Epithelial cell of prostate (primary cell): ENCODE results near the gene GNB3.
"Not testable (repeated sequence)": the region's sequence is repeated elsewhere in the genome, so short reads cannot be mapped to it uniquely, and the experiment has no call there.

Experiments
- DNase-seq: peaks from one replicate; pipeline ENCODE4 v3.0.0-alpha.2; 2011; ENCODE audit warnings: low read depth, low spot score
- H3K27ac ChIP-seq: fragments of 450-650 bp; 2 replicates; pipeline ENCODE4 v1.5.1; 2017; ENCODE audit warnings: mild to moderate bottlenecking

GNB3 gene

DNA sequence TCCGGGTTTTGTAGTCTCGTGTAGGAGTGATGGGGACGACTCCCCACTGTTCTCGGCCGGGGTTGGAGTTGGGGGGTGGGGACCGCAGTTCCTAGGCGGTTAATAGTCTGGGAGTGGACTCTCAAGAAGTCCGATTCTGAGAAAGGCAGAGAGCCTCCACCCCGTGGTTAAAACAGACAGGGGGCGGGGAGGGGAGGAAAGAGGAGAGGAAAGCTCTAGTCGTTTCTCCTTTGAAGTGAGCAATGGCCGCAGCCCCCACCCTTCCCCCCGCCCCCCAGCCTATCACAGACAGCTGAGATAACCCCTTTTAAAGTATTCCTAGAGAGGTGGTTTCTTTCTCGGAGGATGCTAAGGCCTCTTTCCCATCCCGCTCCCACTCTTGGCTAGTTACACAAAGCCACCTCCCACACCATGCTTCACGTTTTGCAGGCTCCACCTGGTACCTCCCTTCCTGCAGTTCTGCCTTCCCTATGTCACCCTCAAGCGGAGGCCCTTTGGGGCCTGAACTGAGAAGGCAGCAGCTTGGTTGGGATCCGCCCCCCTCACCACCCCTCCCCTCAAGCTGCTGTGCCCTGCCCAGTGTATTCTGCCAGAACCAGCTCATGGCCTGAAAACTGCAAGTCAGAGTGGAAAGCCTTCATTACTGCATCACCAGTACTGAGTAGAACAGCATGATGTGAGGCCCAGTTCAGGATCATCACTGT, 12.1 kb downstream of the GNB3 start:
- peak overlapping the region; percentile 66 for H3K27ac ChIP-seq
- peak; percentile 62 for DNase-seq

DNA sequence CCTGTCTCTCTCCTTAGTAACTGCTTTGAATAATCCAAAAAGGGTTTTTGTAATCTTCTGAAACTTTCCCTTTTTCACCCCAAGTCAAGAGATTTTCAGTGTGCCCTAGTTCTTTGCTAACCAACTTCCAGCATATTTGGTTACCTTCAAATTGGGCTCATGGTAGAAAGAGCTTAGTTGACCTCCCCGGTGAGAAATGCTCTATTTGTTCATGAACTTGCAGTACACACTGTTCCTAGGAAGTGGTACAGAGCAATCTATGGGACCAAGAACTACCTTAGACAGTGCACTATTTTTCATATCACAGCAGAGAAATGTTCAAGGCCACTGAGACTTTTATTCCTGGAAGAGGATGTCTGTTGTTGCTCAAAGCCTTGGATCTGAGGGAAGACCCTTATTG, 12.9 kb downstream of the GNB3 start:
- peak overlapping the region; percentile 66 for H3K27ac ChIP-seq
- no peak for DNase-seq

DNA sequence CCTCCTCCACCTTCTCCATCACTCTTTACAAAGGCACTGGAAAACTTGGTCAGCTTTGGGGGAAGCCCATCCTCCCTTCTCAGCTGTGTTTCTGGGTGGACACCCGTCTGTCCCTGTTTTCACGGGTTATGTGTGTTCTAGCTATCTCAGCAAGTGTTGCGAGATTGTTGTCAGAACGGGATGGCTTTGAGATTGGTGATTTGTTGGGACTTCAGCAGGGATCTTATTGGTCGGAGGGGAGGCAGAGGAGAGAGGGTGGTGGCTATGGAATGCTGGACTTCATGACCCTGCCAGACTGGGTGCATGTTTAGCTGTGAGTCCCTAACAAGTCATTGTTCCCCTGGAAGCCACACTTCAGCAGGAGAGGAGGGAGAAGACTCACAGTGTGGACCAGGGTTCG, 13.3 kb downstream of the GNB3 start:
- H3K27ac ChIP-seq = no peak overlapping the region
- DNase-seq = no peak

DNA sequence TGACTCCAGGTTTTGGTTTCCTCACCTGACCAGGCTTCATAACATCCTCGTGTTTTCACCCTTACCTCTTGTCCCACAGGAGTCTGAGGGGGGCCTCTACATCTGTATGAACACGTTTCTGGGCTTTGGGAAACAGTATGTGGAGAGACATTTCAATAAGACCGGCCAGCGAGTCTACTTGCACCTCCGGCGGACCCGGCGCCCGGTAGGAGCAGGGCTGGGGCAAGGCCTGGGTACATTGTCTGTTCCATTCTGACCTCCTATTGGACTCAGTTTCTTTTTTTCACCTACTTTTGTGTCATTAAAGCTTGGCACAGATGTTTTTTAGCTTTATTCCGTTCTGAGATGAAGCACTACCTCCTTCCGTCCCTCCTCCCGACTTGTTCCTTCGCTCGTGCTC, 14.6 kb downstream of the GNB3 start:
- no peak for DNase-seq

DNA sequence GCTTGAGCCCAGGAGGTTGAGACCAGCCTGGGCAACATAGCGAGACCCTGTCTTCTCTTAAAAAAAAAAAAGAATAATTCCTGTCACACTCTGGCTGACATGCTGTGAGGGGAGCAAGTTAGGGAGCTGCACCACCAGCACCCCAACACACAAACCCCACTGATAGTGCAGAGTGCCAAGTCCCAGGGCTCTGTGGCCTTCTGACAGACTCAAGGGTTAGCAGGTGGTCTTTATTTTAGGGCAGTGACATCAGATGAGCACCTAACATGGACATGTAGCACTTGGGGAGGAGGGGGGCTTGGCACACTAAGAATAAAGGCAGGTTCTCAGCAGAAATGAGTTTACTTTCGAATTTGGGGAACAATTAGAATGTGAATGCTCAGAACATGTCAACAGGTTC, 18.1 kb downstream of the GNB3 start:
- no peak for DNase-seq
- H3K27ac ChIP-seq = no peak overlapping the region

More for the DNA sequence above, 14.6 kb downstream of the GNB3 start:
- H3K27ac ChIP-seq = no peak overlapping the region

DNA sequence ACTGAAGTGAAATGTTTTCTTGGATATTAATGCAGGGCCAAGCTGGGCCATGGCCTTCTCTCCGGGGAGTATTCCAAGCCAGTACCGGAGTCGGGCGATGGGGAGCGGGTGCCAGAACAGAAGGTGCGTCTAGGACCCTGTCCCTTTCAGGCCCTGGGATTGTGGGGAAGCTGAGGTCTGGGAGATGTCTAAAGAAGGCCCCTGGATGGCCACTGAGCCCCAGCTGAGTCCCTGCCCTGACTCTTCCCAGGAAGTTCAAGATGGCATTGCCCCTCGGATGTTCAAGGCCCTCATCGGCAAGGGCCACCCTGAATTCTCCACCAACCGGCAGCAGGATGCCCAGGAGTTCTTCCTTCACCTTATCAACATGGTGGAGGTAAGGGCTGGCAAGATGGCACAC, 19.4 kb downstream of the GNB3 start:
- no peak for DNase-seq
- H3K27ac ChIP-seq = no peak overlapping the region

DNA sequence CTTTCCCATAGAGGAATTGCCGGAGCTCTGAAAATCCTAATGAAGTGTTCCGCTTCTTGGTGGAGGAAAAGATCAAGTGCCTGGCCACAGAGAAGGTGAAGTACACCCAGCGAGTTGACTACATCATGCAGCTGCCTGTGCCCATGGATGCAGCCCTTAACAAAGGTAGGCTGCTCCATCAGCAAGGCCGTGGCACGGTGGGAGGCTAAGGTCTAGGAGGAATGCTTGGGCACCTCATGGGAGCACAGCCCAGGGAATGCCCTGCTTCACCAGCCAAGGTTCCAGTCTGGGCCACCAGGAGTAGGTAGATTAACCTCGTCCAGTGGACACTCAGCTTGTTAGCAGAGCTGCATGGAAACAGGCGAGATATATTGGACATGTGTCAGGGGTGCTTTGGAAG, 20.2 kb downstream of the GNB3 start:
- no peak for DNase-seq
- no peak overlapping the region for H3K27ac ChIP-seq

DNA sequence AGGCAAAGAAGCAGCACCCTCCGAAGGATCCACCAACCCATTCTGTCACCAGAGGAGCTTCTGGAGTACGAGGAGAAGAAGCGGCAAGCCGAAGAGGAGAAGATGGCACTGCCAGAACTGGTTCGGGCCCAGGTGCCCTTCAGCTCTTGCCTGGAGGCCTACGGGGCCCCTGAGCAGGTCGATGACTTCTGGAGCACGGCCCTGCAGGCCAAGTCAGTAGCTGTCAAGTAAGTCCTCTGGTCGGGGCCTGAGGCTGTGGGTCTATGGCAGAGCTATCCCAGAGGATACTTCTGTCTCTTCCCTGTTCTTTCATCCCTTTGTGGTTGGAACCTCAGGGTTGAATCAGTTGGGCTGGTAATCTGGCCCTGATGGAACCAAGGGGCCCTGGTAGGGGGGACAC, 20.7 kb downstream of the GNB3 start:
- DNase-seq = no peak
- no peak overlapping the region for H3K27ac ChIP-seq

DNA sequence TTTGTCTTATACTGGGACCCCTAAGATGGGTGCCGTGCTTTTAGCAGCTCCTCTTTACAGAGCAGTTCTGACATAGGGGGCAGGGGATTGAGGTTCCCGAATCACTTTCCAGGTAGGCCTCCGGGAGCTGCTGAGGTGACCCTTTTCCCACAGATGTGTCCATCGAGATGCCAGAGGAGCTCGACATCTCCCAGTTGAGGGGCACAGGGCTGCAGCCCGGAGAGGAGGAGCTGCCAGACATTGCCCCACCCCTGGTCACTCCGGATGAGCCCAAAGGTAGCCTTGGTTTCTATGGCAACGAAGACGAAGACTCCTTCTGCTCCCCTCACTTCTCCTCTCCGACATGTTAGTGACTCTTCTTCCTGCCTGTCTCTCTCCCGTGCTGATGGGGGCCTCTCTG, 22.3 kb downstream of the GNB3 start:
- no peak overlapping the region for H3K27ac ChIP-seq
- DNase-seq = no peak

DNA sequence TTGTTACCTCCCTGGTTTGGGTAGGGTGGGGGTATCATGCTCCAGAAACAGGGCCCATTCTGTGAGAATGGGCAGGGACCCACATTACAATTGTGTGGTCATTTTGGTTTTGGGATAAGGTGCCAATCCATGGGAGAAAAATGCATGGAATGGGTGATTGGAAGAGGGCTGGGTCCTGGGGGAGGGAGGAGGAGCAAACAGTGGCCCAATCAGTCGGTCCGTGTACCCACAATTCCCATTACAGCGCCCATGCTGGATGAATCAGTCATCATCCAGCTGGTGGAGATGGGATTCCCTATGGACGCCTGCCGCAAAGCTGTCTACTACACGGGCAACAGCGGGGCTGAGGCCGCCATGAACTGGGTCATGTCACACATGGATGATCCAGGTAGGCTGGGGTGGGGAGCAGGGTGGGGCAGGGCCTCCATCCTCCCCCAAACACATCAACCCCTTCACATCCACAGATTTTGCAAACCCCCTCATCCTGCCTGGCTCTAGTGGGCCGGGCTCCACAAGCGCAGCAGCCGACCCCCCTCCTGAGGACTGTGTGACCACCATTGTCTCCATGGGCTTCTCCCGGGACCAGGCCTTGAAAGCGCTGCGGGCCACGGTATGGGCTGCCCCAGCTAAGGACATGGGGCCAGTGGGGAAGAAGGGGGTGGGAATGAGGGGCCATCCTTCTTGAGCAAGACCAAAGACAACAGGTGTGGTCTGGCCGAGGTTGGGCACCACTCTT, 23.0 kb downstream of the GNB3 start:
- H3K27ac ChIP-seq = no peak overlapping the region
- no peak for DNase-seq

DNA sequence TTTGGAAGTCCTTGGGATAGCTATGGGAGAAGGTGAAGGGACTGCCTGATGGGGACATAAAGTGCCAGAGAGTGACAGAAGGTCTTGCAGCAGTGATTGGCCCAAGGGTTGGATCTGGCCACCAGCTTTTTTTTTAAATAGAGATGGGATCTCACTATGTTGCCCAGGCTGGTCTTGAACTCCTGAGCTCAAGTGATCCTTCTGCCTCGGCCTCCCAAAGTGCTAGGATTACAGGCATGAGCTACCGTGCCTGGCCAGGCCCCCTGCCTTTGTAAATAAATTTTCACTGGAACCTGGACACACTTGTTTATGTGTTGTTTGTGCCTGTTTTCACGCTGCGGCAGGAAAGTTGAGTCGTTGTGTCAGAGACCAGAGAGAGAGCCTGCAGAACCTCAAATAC, 24.6 kb downstream of the GNB3 start:
- DNase-seq, H3K27ac ChIP-seq: not testable (repeated sequence)

DNA sequence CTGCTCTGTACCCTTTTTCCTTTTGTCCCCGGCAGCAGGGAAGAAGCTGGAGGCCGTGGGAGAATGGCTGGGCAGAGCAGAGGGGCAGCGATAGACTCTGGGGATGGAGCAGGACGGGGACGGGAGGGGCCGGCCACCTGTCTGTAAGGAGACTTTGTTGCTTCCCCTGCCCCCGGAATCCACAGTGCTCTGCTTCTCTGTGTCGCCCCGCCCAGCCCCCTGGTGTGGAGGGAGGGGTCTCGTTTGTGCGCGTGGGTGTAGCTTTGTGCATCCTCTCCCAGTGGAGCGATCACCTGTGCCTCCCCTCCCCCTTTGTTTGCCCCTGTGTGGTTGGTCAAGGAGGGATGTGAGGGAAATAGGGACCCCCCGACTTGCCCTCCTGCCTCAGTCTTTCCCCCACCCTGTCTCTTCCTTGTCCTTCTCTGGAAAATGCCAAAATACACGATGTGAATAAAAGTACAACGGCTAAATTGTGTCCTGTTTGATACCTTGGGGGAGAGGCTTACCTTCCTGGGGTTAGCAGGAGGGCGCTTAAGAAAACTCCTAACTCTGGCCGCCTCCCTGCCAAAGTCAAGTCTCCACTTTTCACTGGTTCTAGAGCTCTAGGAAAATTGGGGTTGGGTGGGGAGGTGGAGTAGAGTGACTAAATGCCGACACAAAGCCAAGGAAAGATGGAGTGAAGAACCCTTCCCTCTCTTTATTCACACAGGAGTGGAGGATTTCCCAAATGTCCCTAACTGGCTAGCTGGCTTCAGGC, 25.6 kb downstream of the GNB3 start:
- peak overlapping the region; percentile 87 for H3K27ac ChIP-seq
- DNase-seq = no peak

DNA sequence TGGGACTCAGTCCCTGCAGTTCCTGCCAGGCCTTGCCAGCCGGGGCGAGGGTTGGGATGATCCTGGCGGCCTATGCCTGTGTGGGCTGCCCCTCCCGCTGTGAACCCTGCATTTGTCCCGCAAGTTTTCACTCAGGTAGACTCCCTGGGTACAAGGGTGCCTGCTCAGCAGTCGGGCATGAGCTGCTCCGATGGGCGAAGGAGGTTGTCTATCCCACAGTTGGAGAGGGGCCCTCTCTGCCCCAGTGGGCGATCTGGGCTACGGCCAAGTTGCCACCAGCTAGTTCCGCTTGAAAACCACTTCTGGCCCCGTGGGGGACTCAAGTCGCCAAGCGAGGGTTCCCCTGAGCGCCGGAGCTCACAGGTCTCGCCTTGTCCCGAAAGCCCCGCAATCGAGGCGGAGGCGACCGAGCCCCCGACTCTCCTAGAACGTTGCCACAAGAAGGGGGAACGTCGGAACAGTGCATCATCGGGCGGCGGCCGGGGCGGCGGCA, 26.2 kb downstream of the GNB3 start:
- peak overlapping the region; percentile 87 for H3K27ac ChIP-seq
- DNase-seq = no peak

DNA sequence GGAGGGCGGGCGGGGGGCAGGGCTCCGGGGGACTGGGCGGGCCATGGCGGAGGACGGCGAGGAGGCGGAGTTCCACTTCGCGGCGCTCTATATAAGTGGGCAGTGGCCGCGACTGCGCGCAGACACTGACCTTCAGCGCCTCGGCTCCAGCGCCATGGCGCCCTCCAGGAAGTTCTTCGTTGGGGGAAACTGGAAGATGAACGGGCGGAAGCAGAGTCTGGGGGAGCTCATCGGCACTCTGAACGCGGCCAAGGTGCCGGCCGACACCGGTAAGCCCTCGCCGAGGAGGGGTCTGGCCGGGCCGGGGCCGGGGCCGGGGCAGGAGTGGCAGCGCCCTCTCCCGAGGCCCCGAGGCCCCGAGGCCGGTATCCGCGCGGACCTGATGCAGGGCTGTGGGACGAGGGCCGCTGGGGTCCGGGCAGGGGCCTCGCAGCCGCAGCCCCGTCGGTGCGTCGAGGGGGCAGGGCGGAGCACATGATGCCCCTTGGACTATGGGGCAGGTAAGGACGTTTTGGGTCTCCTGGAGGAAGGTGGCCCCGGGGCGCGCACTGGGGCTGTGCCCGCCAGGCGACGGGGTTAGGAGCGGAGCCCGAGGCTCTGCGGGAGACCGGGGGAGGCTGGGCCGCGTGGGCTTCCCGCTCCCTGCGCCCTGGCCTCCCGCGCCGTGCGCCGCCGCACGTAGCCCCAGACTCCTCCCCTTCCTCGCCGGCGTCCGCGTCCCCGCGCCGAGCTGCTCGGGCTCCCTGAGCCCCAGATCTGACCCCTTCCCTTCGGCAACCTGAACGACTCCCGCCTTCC, 26.9 kb downstream of the GNB3 start, which contains the start of gene TPI1:
Gene TPI1 (plus strand): TSS at position 119 of the 798 bp plus-strand sequence. CDS start 36 bp downstream, at position 155.
- DNase-seq = no peak

DNA sequence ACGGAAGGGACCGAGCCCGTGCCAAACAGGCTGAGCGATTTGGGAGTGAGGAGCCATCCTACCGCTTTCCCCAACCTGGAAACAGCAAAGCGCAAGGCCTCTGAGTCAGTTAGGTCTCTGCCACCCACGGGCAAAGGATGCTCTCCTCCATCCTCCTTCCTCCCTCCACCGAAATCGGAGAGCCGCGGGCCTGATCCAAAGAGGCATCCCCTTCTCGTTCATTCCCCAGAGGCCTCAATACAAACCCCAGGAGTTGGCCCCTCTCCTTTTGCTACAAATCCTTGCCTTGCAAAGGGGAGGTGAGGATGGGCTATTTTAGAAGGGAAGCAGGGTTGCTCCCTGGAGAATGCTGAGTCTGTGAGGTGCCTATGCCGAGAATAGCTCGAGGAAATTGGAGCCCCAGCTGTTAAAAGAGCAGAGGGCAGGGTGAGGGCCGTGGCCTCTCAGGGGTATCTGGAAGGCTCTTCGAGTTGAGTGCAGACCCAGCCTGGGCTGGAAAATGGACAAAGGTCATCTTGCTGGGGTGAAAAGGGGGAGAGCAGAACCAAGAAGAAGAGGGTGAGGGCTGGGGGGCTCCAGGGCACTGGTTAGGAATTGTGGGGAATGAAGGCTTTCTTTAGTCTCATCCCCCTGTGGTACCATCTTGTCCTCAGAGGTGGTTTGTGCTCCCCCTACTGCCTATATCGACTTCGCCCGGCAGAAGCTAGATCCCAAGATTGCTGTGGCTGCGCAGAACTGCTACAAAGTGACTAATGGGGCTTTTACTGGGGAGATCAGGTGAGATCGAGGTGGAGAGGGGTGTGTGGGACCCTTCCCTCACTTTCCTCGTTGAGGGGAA, 27.7 kb downstream of the GNB3 start:
- DNase-seq = no peak
- peak overlapping the region; percentile 87 for H3K27ac ChIP-seq

More for the DNA sequence above, 26.9 kb downstream of the GNB3 start, which contains the start of gene TPI1:
- H3K27ac ChIP-seq = peak within 1 kb of the TSS; percentile 87

DNA sequence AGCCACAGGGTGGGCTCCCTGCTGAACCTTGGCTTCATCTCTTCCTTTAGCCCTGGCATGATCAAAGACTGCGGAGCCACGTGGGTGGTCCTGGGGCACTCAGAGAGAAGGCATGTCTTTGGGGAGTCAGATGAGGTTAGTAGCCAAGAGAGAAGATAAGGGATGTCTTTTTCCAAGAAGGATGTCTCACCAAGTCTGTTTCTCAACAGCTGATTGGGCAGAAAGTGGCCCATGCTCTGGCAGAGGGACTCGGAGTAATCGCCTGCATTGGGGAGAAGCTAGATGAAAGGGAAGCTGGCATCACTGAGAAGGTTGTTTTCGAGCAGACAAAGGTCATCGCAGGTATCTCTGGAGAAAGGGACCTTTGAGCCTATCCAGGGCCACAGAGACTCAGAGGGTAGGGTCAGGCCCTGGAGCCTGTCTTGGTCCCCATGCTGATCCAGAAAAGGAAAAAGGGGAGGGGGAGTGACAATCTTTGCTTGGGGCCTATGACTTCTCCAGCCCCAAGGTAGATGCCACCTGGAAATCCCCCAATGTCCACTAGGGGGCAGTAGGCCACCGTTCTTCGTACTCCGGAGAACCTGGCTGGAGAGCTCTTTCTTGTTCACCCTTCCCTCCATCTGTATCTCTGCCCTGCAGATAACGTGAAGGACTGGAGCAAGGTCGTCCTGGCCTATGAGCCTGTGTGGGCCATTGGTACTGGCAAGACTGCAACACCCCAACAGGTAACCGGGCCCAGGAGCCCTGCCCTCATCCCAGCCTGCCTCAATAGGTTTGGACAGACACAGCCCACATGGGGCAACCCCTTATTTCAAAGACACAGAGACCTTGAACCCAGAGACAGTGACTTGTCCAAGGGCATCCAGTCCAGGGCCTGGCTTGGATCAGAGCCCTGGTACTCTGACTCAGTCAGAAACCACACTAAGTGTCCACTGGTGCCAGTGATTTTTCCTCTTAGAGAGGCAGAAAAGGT, 28.6 kb downstream of the GNB3 start:
- peak overlapping the region; percentile 87 for H3K27ac ChIP-seq
- DNase-seq = no peak

DNA sequence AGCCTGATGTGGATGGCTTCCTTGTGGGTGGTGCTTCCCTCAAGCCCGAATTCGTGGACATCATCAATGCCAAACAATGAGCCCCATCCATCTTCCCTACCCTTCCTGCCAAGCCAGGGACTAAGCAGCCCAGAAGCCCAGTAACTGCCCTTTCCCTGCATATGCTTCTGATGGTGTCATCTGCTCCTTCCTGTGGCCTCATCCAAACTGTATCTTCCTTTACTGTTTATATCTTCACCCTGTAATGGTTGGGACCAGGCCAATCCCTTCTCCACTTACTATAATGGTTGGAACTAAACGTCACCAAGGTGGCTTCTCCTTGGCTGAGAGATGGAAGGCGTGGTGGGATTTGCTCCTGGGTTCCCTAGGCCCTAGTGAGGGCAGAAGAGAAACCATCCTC, 29.6 kb downstream of the GNB3 start:
- not testable (repeated sequence) for DNase-seq
- H3K27ac ChIP-seq = peak overlapping the region; percentile 87
